Fibroblast of lung (primary cell): ENCODE data around the gene SETDB2.

Experiments used
- EZH2 ChIP-seq: IDR thresholded peaks from 2 replicates; pipeline ENCODE4 v1.5.1; 2012; ENCODE audit warnings: low read length, control low read depth, mild to moderate bottlenecking; ENCODE audit errors: missing control alignments
- TF ChIP-seq, protein P1 (sequence below), 2 donors: IDR thresholded peaks in 1 of 2; conservative IDR thresholded peaks in 1 of 2; 1 replicate in 1 of 2; 2 replicates in 1 of 2; pipeline ENCODE4 v1.5.1; 2011 to 2012; ENCODE audit warnings: low read length in 2 of 2, control low read depth in 1 of 2, inconsistent platforms in 1 of 2, low read depth in 1 of 2, mild to moderate bottlenecking in 1 of 2

DNA sequence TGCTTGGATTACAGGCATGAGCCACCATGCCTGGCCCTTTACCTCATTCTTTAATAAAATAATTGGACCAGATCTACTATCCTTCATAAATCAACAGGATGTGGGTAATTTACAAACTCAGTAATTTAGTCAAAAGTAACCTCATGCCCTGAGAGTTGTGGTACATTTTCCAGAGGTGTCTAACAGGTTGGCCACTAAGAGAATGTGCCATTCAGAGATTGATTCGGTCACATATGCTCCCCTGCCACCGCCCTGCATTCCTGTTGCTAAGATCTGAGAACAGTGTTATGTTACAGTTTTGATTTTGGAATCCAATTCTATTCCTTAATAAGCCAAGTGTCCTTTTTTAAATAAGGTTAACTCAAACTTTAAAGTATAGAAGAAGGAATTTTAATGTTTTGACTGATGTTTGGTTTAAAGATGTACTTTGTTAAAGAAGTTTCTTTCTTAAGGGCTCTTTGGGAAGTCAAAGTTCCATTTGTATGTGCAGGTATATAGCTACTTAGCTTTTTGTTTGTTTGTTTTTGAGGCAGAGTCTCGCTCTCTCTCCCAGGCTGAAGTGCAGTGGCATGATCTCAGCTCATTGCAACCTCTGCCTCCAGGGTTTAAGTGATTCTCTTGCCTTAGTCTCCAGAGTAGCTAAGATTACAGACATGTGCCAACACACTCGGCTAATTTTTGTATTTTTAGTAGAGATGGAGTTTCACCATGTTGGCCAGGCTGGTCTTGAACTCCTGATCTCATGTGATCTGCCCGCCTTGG, 80.8 kb downstream of the SETDB2 start:
- TF ChIP-seq EZH2, result no peak
- TF ChIP-seq, protein P1, sequence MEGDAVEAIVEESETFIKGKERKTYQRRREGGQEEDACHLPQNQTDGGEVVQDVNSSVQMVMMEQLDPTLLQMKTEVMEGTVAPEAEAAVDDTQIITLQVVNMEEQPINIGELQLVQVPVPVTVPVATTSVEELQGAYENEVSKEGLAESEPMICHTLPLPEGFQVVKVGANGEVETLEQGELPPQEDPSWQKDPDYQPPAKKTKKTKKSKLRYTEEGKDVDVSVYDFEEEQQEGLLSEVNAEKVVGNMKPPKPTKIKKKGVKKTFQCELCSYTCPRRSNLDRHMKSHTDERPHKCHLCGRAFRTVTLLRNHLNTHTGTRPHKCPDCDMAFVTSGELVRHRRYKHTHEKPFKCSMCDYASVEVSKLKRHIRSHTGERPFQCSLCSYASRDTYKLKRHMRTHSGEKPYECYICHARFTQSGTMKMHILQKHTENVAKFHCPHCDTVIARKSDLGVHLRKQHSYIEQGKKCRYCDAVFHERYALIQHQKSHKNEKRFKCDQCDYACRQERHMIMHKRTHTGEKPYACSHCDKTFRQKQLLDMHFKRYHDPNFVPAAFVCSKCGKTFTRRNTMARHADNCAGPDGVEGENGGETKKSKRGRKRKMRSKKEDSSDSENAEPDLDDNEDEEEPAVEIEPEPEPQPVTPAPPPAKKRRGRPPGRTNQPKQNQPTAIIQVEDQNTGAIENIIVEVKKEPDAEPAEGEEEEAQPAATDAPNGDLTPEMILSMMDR (conservative IDR thresholded peaks at IDR 0.05 in 1 of 2, IDR thresholded peaks at IDR 0.05 in 1 of 2; ENCODE audit: low read depth in 1 of 2, low read length in 2 of 2), result no peak
